HG03066 (cell line): ENCODE results near the gene SHISA5.

Source experiments
- ATAC-seq: cut with Tn5 transposase; IDR thresholded peaks from one replicate; pipeline ENCODE4 v1.9.1; 2021; ENCODE audit warnings: low read depth; ENCODE audit not compliant: unreplicated experiment

Gene SHISA5

GRCh38 chr3:48433472-48434118, 70.4 kb downstream of the SHISA5 start:
- no peak for ATAC-seq

GRCh38 chr3:48432411-48433371, 71.3 kb downstream of the SHISA5 start:
- ATAC-seq: no peak

GRCh38 chr3:48431224-48432029, 72.5 kb downstream of the SHISA5 start:
- no peak for ATAC-seq

- no peak for ATAC-seq
Observed at GRCh38 chr3:48430708-48431101, 73.3 kb downstream of the SHISA5 start.

GRCh38 chr3:48429960-48430707, 73.8 kb downstream of the SHISA5 start, which contains the start of gene PLXNB1:
PLXNB1 (minus strand) TSS chr3:48430086; CDS start chr3:48424611, 5,475 bp downstream.
- no peak for ATAC-seq

GRCh38 chr3:48429317-48429959, 74.5 kb downstream of the SHISA5 start:
- no peak for ATAC-seq

GRCh38 chr3:48428572-48429316, 75.2 kb downstream of the SHISA5 start:
- ATAC-seq: no peak

GRCh38 chr3:48428088-48428571, 75.8 kb downstream of the SHISA5 start:
- no peak for ATAC-seq

- ATAC-seq: no peak
Observed at GRCh38 chr3:48427630-48427962, 76.4 kb downstream of the SHISA5 start.

GRCh38 chr3:48426944-48427629, 76.9 kb downstream of the SHISA5 start:
- ATAC-seq: no peak

- ATAC-seq: no peak
Observed at GRCh38 chr3:48426401-48426909, 77.5 kb downstream of the SHISA5 start.

- no peak for ATAC-seq
Observed at GRCh38 chr3:48425281-48425812, 78.6 kb downstream of the SHISA5 start.

GRCh38 chr3:48423883-48424695, 79.9 kb downstream of the SHISA5 start:
- no peak for ATAC-seq

- no peak for ATAC-seq
Observed at GRCh38 chr3:48423241-48423882, 80.6 kb downstream of the SHISA5 start.

GRCh38 chr3:48422681-48423080, 81.3 kb downstream of the SHISA5 start:
- ATAC-seq: no peak

- no peak for ATAC-seq
Observed at GRCh38 chr3:48422272-48422671, 81.7 kb downstream of the SHISA5 start.

GRCh38 chr3:48420561-48420960, 83.4 kb downstream of the SHISA5 start:
- no peak for ATAC-seq
